Activated T-cell treated with anti-CD3 and anti-CD28 coated beads for 24 hours (primary cell): Measurements from ENCODE around the gene RWDD4.
"Not testable (repeated sequence)": the region's sequence is repeated elsewhere in the genome, so short reads cannot be mapped to it uniquely, and the experiment has no call there.

Source experiments
- DNase-seq: peaks from one replicate; pipeline ENCODE4 v3.0.0-alpha.2; 2020; ENCODE audit warnings: low read depth

Gene RWDD4

GRCh38 chr4:183635741-183636140 lies 23.2 kb downstream of the RWDD4 start:
- no peak for DNase-seq

- DNase-seq, result no peak
These were observed 23.7 kb downstream of the RWDD4 start for GRCh38 chr4:183635321-183635720.

- no peak for DNase-seq
These were observed 25.2 kb downstream of the RWDD4 start for GRCh38 chr4:183633476-183634400.

GRCh38 chr4:183632689-183633088 lies 26.3 kb downstream of the RWDD4 start:
- DNase-seq, result no peak

- no peak for DNase-seq
These were observed 27.3 kb downstream of the RWDD4 start for GRCh38 chr4:183631577-183632198.

GRCh38 chr4:183627979-183628588 lies 30.9 kb downstream of the RWDD4 start:
- DNase-seq, result no peak

- DNase-seq, result not testable (repeated sequence)
These were observed 31.7 kb downstream of the RWDD4 start for GRCh38 chr4:183627286-183627685.

GRCh38 chr4:183626168-183626567 lies 32.8 kb downstream of the RWDD4 start:
- no peak for DNase-seq

GRCh38 chr4:183624548-183624947 lies 34.4 kb downstream of the RWDD4 start:
- DNase-seq, result no peak

GRCh38 chr4:183621875-183622274 lies 37.1 kb downstream of the RWDD4 start:
- DNase-seq, result no peak

GRCh38 chr4:183620421-183620820 lies 38.6 kb downstream of the RWDD4 start:
- no peak for DNase-seq

GRCh38 chr4:183618681-183619080 lies 40.3 kb downstream of the RWDD4 start:
- no peak for DNase-seq

- DNase-seq, result no peak
These were observed 41.9 kb downstream of the RWDD4 start for GRCh38 chr4:183617075-183617474.

- DNase-seq, result no peak
These were observed 46.4 kb downstream of the RWDD4 start for GRCh38 chr4:183612329-183613250.

- DNase-seq, result no peak
These were observed 47.7 kb downstream of the RWDD4 start for GRCh38 chr4:183611210-183611830.

- DNase-seq, result no peak
These were observed 48.4 kb downstream of the RWDD4 start for GRCh38 chr4:183610613-183611012.

GRCh38 chr4:183610033-183610432 lies 49.0 kb downstream of the RWDD4 start:
- no peak for DNase-seq

- no peak for DNase-seq
These were observed 49.8 kb downstream of the RWDD4 start for GRCh38 chr4:183609151-183609550.

- no peak for DNase-seq
These were observed 51.1 kb downstream of the RWDD4 start for GRCh38 chr4:183607894-183608293.

GRCh38 chr4:183602557-183603027 lies 56.4 kb downstream of the RWDD4 start:
- no peak for DNase-seq

- DNase-seq, result no peak
These were observed 57.6 kb downstream of the RWDD4 start for GRCh38 chr4:183601381-183601780.
